ENCODE data around the gene CDC42SE1. TPM values are rescaled to one million over a fixed set of nuclear protein-coding genes. Genes with fewer than 3 reads are reported as not detected.

CDC42SE1 gene
- total and polyA plus RNA-seq, 9 of the 15 experiments (the other 6 are each of a cell fraction or from before 2014, with no cell fraction given): 78.1 to 189 (median 114) TPM

- TF ChIP-seq ELK3 (CRISPR knock-in tag; IDR thresholded peaks at IDR 0.05): no peak
- TF ChIP-seq GATAD2A (IDR thresholded peaks at IDR 0.05): peak; percentile 32; the same call in 1 of the 2 replicates
- TF ChIP-seq NFIC (IDR thresholded peaks at IDR 0.05): no peak
- peak in 1 of 2 experiments; percentile 53; a peak in 1 of 4 replicates for TF ChIP-seq MAZ (CRISPR knock-in tag; conservative IDR thresholded peaks at IDR 0.05 in 1 of 2, IDR thresholded peaks at IDR 0.05 in 1 of 2)
- TF ChIP-seq MLLT1 (IDR thresholded peaks at IDR 0.05): peak in 1 of 2 experiments; percentile 27; a peak in 1 of 4 replicates
- no peak for TF ChIP-seq ZKSCAN1 (IDR thresholded peaks at IDR 0.05; ENCODE audit: low read depth, low read length)
- TF ChIP-seq HDGF (IDR thresholded peaks at IDR 0.05): 0 out of 2 replicates have a peak, but pooled peaks have one; percentile 28
- TF ChIP-seq SRF (CRISPR knock-in tag; IDR thresholded peaks at IDR 0.05): 0 out of 4 replicates have a peak, but pooled peaks of 1 of the 2 experiments have one; percentile 20
- no peak for TF ChIP-seq TBP (optimal IDR thresholded peaks at IDR 0.05; ENCODE audit: low read depth, low read length)
- no peak for TF ChIP-seq ZFP91 (CRISPR knock-in tag; IDR thresholded peaks at IDR 0.05)
- no peak for TF ChIP-seq CREBBP (IDR thresholded peaks at IDR 0.05; ENCODE audit: low read depth, low read length)
- no peak for TF ChIP-seq ZKSCAN8 (CRISPR knock-in tag; IDR thresholded peaks at IDR 0.05)
- TF ChIP-seq RUNX1 (IDR thresholded peaks at IDR 0.05; ENCODE audit: low read depth): no peak
- no peak for TF ChIP-seq SIRT6 (IDR thresholded peaks at IDR 0.05; ENCODE audit: low read depth, low read length)
- no peak for TF ChIP-seq KLF1 (tag; IDR thresholded peaks at IDR 0.05)
- TF ChIP-seq POLR2G (IDR thresholded peaks at IDR 0.05; ENCODE audit: low read depth, low read length): peak; percentile 29; the same call in 1 of the 2 replicates
- TF ChIP-seq PBX2 (CRISPR knock-in tag; IDR thresholded peaks at IDR 0.05; ENCODE audit: low read depth): no peak
- TF ChIP-seq PBX2 (tag; conservative IDR thresholded peaks at IDR 0.05; ENCODE audit: low read depth): no peak
- no peak for TF ChIP-seq SMAD2 (IDR thresholded peaks at IDR 0.05; ENCODE audit: low read depth, low read length)
- TF ChIP-seq GMEB1 (CRISPR knock-in tag; IDR thresholded peaks at IDR 0.05): no peak
- no peak for TF ChIP-seq CEBPG (CRISPR knock-in tag; IDR thresholded peaks at IDR 0.05)
- TF ChIP-seq CEBPG (tag; conservative IDR thresholded peaks at IDR 0.05 in 1 of 2, IDR thresholded peaks at IDR 0.05 in 1 of 2): no peak
Observed at GRCh38 chr1:151056149-151056548, 3.3 kb downstream of the CDC42SE1 start (continued).

All from K562 (cell line).